Endodermal cell (in vitro differentiated cells): ENCODE results near the gene CHMP1B. TPM values are rescaled to one million over a fixed set of nuclear protein-coding genes. Genes with fewer than 3 reads are reported as not detected.

Experiments
- DNase-seq: peaks from one replicate; pipeline ENCODE4 v3.0.0-alpha.2; 2017
- H3K27ac ChIP-seq: 2 replicates; pipeline ENCODE4 v1.5.1; 2013; ENCODE audit warnings: mild to moderate bottlenecking, low read depth, low read length, moderate library complexity
- H3K27me3 ChIP-seq: 2 replicates; pipeline ENCODE4 v1.6.1; 2013; ENCODE audit warnings: mild to moderate bottlenecking, low read length, moderate library complexity; ENCODE audit not compliant: insufficient read depth, control insufficient read depth, poor library complexity, severe bottlenecking
- H3K36me3 ChIP-seq: 2 replicates; pipeline ENCODE4 v1.7.0; 2013; ENCODE audit warnings: mild to moderate bottlenecking, low read length, moderate library complexity; ENCODE audit not compliant: control insufficient read depth, insufficient read depth
- H3K4me1 ChIP-seq: one replicate; pipeline ENCODE4 v1.7.0; 2013; ENCODE audit warnings: low read length; ENCODE audit not compliant: control insufficient read depth, insufficient read depth
- H3K4me3 ChIP-seq: 2 replicates; pipeline ENCODE4 v1.5.1; 2013; ENCODE audit warnings: mild to moderate bottlenecking, low read length, moderate library complexity
- H3K9ac ChIP-seq: 2 replicates; pipeline ENCODE4 v1.6.1; 2013; ENCODE audit warnings: mild to moderate bottlenecking, low read length, moderate library complexity; ENCODE audit not compliant: poor library complexity, severe bottlenecking; ENCODE audit errors: extremely low read depth
- H3K9me3 ChIP-seq: 2 replicates; pipeline ENCODE4 v1.6.1; 2013; ENCODE audit warnings: mild to moderate bottlenecking, low read length, moderate library complexity; ENCODE audit not compliant: control insufficient read depth
- H3K27ac Mint-ChIP-seq: 2 replicates; pipeline ENCODE4 v1.8.0; 2020; ENCODE audit warnings: mixed read lengths
- H3K27me3 Mint-ChIP-seq: 2 replicates; pipeline ENCODE4 v1.8.0; 2021; ENCODE audit warnings: mild to moderate bottlenecking, mixed read lengths; ENCODE audit not compliant: insufficient read depth
- H3K36me3 Mint-ChIP-seq: 2 replicates; pipeline ENCODE4 v1.8.0; 2020; ENCODE audit warnings: low read depth, mixed read lengths
- H3K4me1 Mint-ChIP-seq: 2 replicates; pipeline ENCODE4 v1.8.0; 2020; ENCODE audit warnings: mixed read lengths
- H3K4me3 Mint-ChIP-seq: 2 replicates; pipeline ENCODE4 v1.8.0; 2020; ENCODE audit warnings: mild to moderate bottlenecking, moderate library complexity, mixed read lengths
- H3K9me3 Mint-ChIP-seq: 2 replicates; pipeline ENCODE4 v1.8.0; 2020; ENCODE audit warnings: mild to moderate bottlenecking, mixed read lengths
- CTCF ChIP-seq: fragments of 200-600 bp; sonication (generic); conservative IDR thresholded peaks from 2 replicates; pipeline ENCODE4 v1.5.0; 2021; ENCODE audit warnings: antibody characterized with exemption, mild to moderate bottlenecking
- WGBS, 2 experiments: methylation state at CpG; one replicate each; pipeline versions ENCODE4 v1.1.5 to v1.1.7; 2013; ENCODE audit warnings: missing lambda C conversion rate in 2 of 2, mixed read lengths in 1 of 2; ENCODE audit not compliant: insufficient coverage in 1 of 2, insufficient read length in 1 of 2; 5-methylcytosine and 5-hydroxymethylcytosine counted together
- total RNA-seq, 2 donors: library from RNA; stranded (reverse); fragmentation: NEBNext Ultra II Directional in 1 of 2; extraction: Animal tissue kit (Norgen Biotek cat#: 25700) in 1 of 2; gene quantifications; 2 replicates in 1 of 2; 3 replicates in 1 of 2; pipeline ENCODE4 v1.2.1, GENCODE V29; 2021

CHMP1B gene
- total RNA-seq, 2 donors from 2014 or later, result 35.3 to 35.8 TPM

GRCh38 chr18:11830585-11830984 is 20.6 kb upstream of the CHMP1B start:
- H3K27me3 ChIP-seq, result no peaks in the 10 kb centered on the region
- WGBS, 2 experiments, result 93 to 94% methylated on average over 3 to 4 of the region's 4 CpGs
- H3K36me3 ChIP-seq, result peaks cover 7% of the 10 kb centered on the region
- DNase-seq, result no peak
- TF ChIP-seq CTCF, result no peak
- Mint-ChIP-seq H3K36me3 (peaks cover 27% of the 10 kb centered on the region), H3K4me3 (no peak overlapping the region), H3K27me3 (no peaks in the 10 kb centered on the region), H3K27ac (no peak overlapping the region), H3K9me3 (no peaks in the 10 kb centered on the region), H3K4me1 (peaks cover 16% of the 10 kb centered on the region)
- no peak overlapping the region for H3K4me3 ChIP-seq
- H3K27ac ChIP-seq, result no peak overlapping the region
- peaks cover 2% of the 10 kb centered on the region for H3K4me1 ChIP-seq
- H3K9ac ChIP-seq, result no peak overlapping the region
- H3K9me3 ChIP-seq, result peaks cover 5% of the 10 kb centered on the region

GRCh38 chr18:11831921-11832320 is 19.3 kb upstream of the CHMP1B start:
- WGBS, 2 experiments, result 84 to 95% methylated on average over 2 to 3 of the region's 3 CpGs
- H3K4me3 ChIP-seq, result no peak overlapping the region
- H3K27ac Mint-ChIP-seq, result peak overlapping the region; percentile 44

GRCh38 chr18:11834772-11835171 is 16.4 kb upstream of the CHMP1B start:
- Mint-ChIP-seq H3K27me3 (no peaks in the 10 kb centered on the region), H3K4me1 (peaks cover 3% of the 10 kb centered on the region), H3K9me3 (no peaks in the 10 kb centered on the region), H3K4me3 (no peak overlapping the region), H3K27ac (no peak overlapping the region), H3K36me3 (peaks cover 21% of the 10 kb centered on the region)
- no peak overlapping the region for H3K27ac ChIP-seq
- H3K9me3 ChIP-seq, result peaks cover 5% of the 10 kb centered on the region
- no peak for DNase-seq
- peaks cover 4% of the 10 kb centered on the region for H3K4me1 ChIP-seq
- H3K4me3 ChIP-seq, result no peak overlapping the region
- H3K27me3 ChIP-seq, result no peaks in the 10 kb centered on the region
- H3K36me3 ChIP-seq, result peaks cover 7% of the 10 kb centered on the region
- no peak for TF ChIP-seq CTCF
- H3K9ac ChIP-seq, result no peak overlapping the region
- 91% methylated on average over 3 to 5 of the region's 5 CpGs for WGBS, 2 experiments

More at GRCh38 chr18:11831921-11832320, 19.3 kb upstream of the CHMP1B start:
- Mint-ChIP-seq H3K27me3 (no peaks in the 10 kb centered on the region), H3K36me3 (peaks cover 22% of the 10 kb centered on the region), H3K4me1 (peaks cover 9% of the 10 kb centered on the region), H3K9me3 (no peaks in the 10 kb centered on the region), H3K4me3 (no peak overlapping the region)
- Histone ChIP-seq H3K27me3 (no peaks in the 10 kb centered on the region), H3K27ac (no peak overlapping the region), H3K9ac (no peak overlapping the region), H3K9me3 (peaks cover 5% of the 10 kb centered on the region), H3K4me1 (peaks cover 2% of the 10 kb centered on the region), H3K36me3 (peaks cover 7% of the 10 kb centered on the region)
- DNase-seq, result no peak
- no peak for TF ChIP-seq CTCF
